Measurements from ENCODE around the gene PRKCZ. TPM values are rescaled to one million over a fixed set of nuclear protein-coding genes. Genes with fewer than 3 reads are reported as not detected.
A peak's percentile ranks its signal among the peaks of the same experiment; 100 is the strongest.

The PRKCZ gene
- total RNA-seq, 2 donors from 2014 or later, result 9.6 to 10.9 TPM

- TF ChIP-seq CTCF (IDR thresholded peaks at IDR 0.05) (no peak), POLR2A (IDR thresholded peaks at IDR 0.05) (peak in 2 of 3 donors; percentile 19 to 38)
- peak; percentile 90 to 96 (median 94) for DNase-seq
- Histone ChIP-seq H3K4me3 (no peak overlapping the region), H3K36me3 (replicated peaks in 1 of 2; ENCODE audit: insufficient read depth in 1 of 2, low read depth in 2 of 2) (no peaks in the 10 kb centered on the region), H3K27me3 (no peaks in the 10 kb centered on the region), H3K9me3 (no peaks in the 10 kb centered on the region), H3K27ac (peak overlapping the region; percentile 64 to 80 (median 72)), H3K4me1 (peaks cover 11% of the 10 kb centered on the region)
- ATAC-seq, result peak; percentile 87
- intact Hi-C loops (cut with DNase I), result no loop called here
- WGBS, 2 donors, result 16 to 29% methylated on average over 41 to 58 of the region's 63 CpGs
Measured at GRCh38 chr1:2133039-2133878, 83.0 kb downstream of the PRKCZ start.

GRCh38 chr1:2133879-2134215 is 83.6 kb downstream of the PRKCZ start:
- Histone ChIP-seq H3K9me3 (no peaks in the 10 kb centered on the region), H3K27me3 (no peaks in the 10 kb centered on the region), H3K27ac (peak overlapping the region; percentile 64 to 80 (median 72)), H3K36me3 (replicated peaks in 1 of 2; ENCODE audit: insufficient read depth in 1 of 2, low read depth in 2 of 2) (no peaks in the 10 kb centered on the region), H3K4me3 (no peak overlapping the region), H3K4me1 (peaks cover 11% of the 10 kb centered on the region)
- DNase-seq (no peak), ATAC-seq (no peak)
- TF ChIP-seq CTCF (IDR thresholded peaks at IDR 0.05), result no peak
- TF ChIP-seq POLR2A (IDR thresholded peaks at IDR 0.05), result no peak
- intact Hi-C loops (cut with DNase I), result no loop called here
- 85 to 99% methylated on average over 7 to 16 of the region's 17 CpGs for WGBS, 2 donors

- no peak for DNase-seq
- H3K27me3 ChIP-seq, result no peaks in the 10 kb centered on the region
- H3K27ac ChIP-seq, result peak overlapping the region in 2 of 4 donors; percentile 75 to 80
- no peak for ATAC-seq
- 91 to 95% methylated on average over 9 of the region's 9 CpGs for WGBS, 2 donors
- H3K4me3 ChIP-seq, result no peak overlapping the region
- no peaks in the 10 kb centered on the region for H3K9me3 ChIP-seq
- H3K36me3 ChIP-seq (replicated peaks in 1 of 2; ENCODE audit: insufficient read depth in 1 of 2, low read depth in 2 of 2), result no peaks in the 10 kb centered on the region
- intact Hi-C loops (cut with DNase I), result no loop called here
- TF ChIP-seq POLR2A (IDR thresholded peaks at IDR 0.05) (no peak), CTCF (IDR thresholded peaks at IDR 0.05) (no peak)
- H3K4me1 ChIP-seq, result peaks cover 11% of the 10 kb centered on the region
Measured at GRCh38 chr1:2134266-2134620, 84.0 kb downstream of the PRKCZ start.

GRCh38 chr1:2134621-2135307 is 84.6 kb downstream of the PRKCZ start:
- no peak overlapping the region for H3K4me3 ChIP-seq
- no peaks in the 10 kb centered on the region for H3K9me3 ChIP-seq
- H3K36me3 ChIP-seq (replicated peaks in 1 of 2; ENCODE audit: insufficient read depth in 1 of 2, low read depth in 2 of 2), result no peaks in the 10 kb centered on the region
- TF ChIP-seq CTCF (IDR thresholded peaks at IDR 0.05), result no peak
- TF ChIP-seq POLR2A (IDR thresholded peaks at IDR 0.05), result no peak
- ATAC-seq (no peak), DNase-seq (peak in 1 of 4 donors; percentile 6)
- WGBS, 2 donors, result 89% methylated on average over 23 to 37 of the region's 40 CpGs
- H3K4me1 ChIP-seq, result peaks cover 11% of the 10 kb centered on the region
- peak overlapping the region in 1 of 4 donors; percentile 1 for H3K27ac ChIP-seq
- intact Hi-C loops (cut with DNase I), result no loop called here
- H3K27me3 ChIP-seq, result no peaks in the 10 kb centered on the region
